ENCODE measurements around the gene C17orf67. TPM values are rescaled to one million over a fixed set of nuclear protein-coding genes. Genes with fewer than 3 reads are reported as not detected.

The C17orf67 gene
- total RNA-seq, 6 experiments from 2014 or later, result 0.31 to 1.1 (median 0.78) TPM

- Histone ChIP-seq H3K4me1 (no peaks in the 10 kb centered on the region), H3K9me3 (no peaks in the 10 kb centered on the region), H3K36me3 (peaks cover 0 to 18% (median 0%) of the 10 kb centered on the region in 4 donors), H3K4me3 (no peak overlapping the region), H3K27me3 (no peaks in the 10 kb centered on the region), H3K27ac (no peak overlapping the region)
- no peak for TF ChIP-seq POLR2A (IDR thresholded peaks at IDR 0.05)
- TF ChIP-seq CTCF (IDR thresholded peaks at IDR 0.05), result no peak
- ATAC-seq, result no peak
- intact Hi-C loops (cut with DNase I), result no loop called here
- no peak for DNase-seq
- 93% methylated on average over 3 of the region's 3 CpGs for WGBS (ENCODE audit: insufficient coverage, low coverage, low lambda C conversion rate, missing lambda C conversion rate)
Observed at GRCh38 chr17:56861899-56862298, 28.2 kb upstream of the C17orf67 start.

GRCh38 chr17:56851008-56851407, 17.3 kb upstream of the C17orf67 start:
- H3K27me3 ChIP-seq, result no peaks in the 10 kb centered on the region
- intact Hi-C loops (cut with DNase I), result no loop called here
- DNase-seq, result no peak
- TF ChIP-seq CTCF (IDR thresholded peaks at IDR 0.05) (no peak), POLR2A (IDR thresholded peaks at IDR 0.05) (no peak)
- no peak for ATAC-seq
- no peaks in the 10 kb centered on the region for H3K9me3 ChIP-seq
- no peak overlapping the region for H3K27ac ChIP-seq
- 100% methylated on average over 2 of the region's 3 CpGs for WGBS (ENCODE audit: insufficient coverage, low coverage, low lambda C conversion rate, missing lambda C conversion rate)
- H3K36me3 ChIP-seq, result peaks cover 0 to 6% (median 0%) of the 10 kb centered on the region in 4 donors
- no peak overlapping the region for H3K4me3 ChIP-seq
- H3K4me1 ChIP-seq, result no peaks in the 10 kb centered on the region

GRCh38 chr17:56850591-56850990, 16.9 kb upstream of the C17orf67 start:
- WGBS (ENCODE audit: insufficient coverage, low coverage, low lambda C conversion rate, missing lambda C conversion rate), result 95% methylated on average over 2 of the region's 2 CpGs
- Histone ChIP-seq H3K27ac (no peak overlapping the region), H3K4me3 (no peak overlapping the region), H3K4me1 (no peaks in the 10 kb centered on the region), H3K9me3 (no peaks in the 10 kb centered on the region), H3K36me3 (peaks cover 0 to 6% (median 0%) of the 10 kb centered on the region in 4 donors), H3K27me3 (no peaks in the 10 kb centered on the region)
- TF ChIP-seq POLR2A (IDR thresholded peaks at IDR 0.05), result no peak
- TF ChIP-seq CTCF (IDR thresholded peaks at IDR 0.05), result no peak
- DNase-seq (no peak), ATAC-seq (no peak)
- intact Hi-C loops (cut with DNase I), result no loop called here

GRCh38 chr17:56849131-56849530, 15.4 kb upstream of the C17orf67 start:
- H3K27me3 ChIP-seq, result no peaks in the 10 kb centered on the region
- no peaks in the 10 kb centered on the region for H3K4me1 ChIP-seq
- no peaks in the 10 kb centered on the region for H3K9me3 ChIP-seq
- H3K27ac ChIP-seq, result no peak overlapping the region
- intact Hi-C loops (cut with DNase I), result no loop called here
- DNase-seq (no peak), ATAC-seq (no peak)
- H3K4me3 ChIP-seq, result no peak overlapping the region
- WGBS (ENCODE audit: insufficient coverage, low coverage, low lambda C conversion rate, missing lambda C conversion rate), result 78% methylated on average over 3 of the region's 3 CpGs
- H3K36me3 ChIP-seq, result peaks cover 0 to 6% (median 0%) of the 10 kb centered on the region in 4 donors
- no peak for TF ChIP-seq CTCF (IDR thresholded peaks at IDR 0.05)
- no peak for TF ChIP-seq POLR2A (IDR thresholded peaks at IDR 0.05)

GRCh38 chr17:56847106-56847505, 13.4 kb upstream of the C17orf67 start:
- H3K27me3 ChIP-seq, result no peaks in the 10 kb centered on the region
- no peaks in the 10 kb centered on the region for H3K9me3 ChIP-seq
- no peak for ATAC-seq
- TF ChIP-seq CTCF (IDR thresholded peaks at IDR 0.05) (no peak), POLR2A (IDR thresholded peaks at IDR 0.05) (no peak)
- 89% methylated on average over 4 of the region's 4 CpGs for WGBS (ENCODE audit: insufficient coverage, low coverage, low lambda C conversion rate, missing lambda C conversion rate)
- no peak overlapping the region for H3K4me3 ChIP-seq
- no peaks in the 10 kb centered on the region for H3K4me1 ChIP-seq
- DNase-seq, result no peak
- intact Hi-C loops (cut with DNase I), result no loop called here
- H3K36me3 ChIP-seq, result peaks cover 0 to 10% (median 0%) of the 10 kb centered on the region in 4 donors
- no peak overlapping the region for H3K27ac ChIP-seq
